ENCODE measurements around the gene KCNV2. TPM values are rescaled to one million over a fixed set of nuclear protein-coding genes. Genes with fewer than 3 reads are reported as not detected.

The KCNV2 gene
- total RNA-seq, 1 experiment from 2014 or later: not detected

GRCh38 chr9:2718001-2718697 is 839 bp downstream of the KCNV2 start:
- DNase-seq (ENCODE audit: low spot score): no peak
- in situ Hi-C loops (cut with HindIII; ENCODE audit: low sequenced_read_pairs): no loop called here

DNA sequence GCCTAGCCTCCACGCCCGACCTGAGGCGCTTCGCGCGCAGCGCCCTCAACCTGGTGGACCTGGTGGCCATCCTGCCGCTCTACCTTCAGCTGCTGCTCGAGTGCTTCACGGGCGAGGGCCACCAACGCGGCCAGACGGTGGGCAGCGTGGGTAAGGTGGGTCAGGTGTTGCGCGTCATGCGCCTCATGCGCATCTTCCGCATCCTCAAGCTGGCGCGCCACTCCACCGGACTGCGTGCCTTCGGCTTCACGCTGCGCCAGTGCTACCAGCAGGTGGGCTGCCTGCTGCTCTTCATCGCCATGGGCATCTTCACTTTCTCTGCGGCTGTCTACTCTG is 1.4 kb downstream of the KCNV2 start:
- no peak for DNase-seq (ENCODE audit: low spot score)
- in situ Hi-C loops (cut with HindIII; ENCODE audit: low sequenced_read_pairs): no loop called here

GRCh38 chr9:2720179-2720654 is 2.9 kb downstream of the KCNV2 start:
- in situ Hi-C loops (cut with HindIII; ENCODE audit: low sequenced_read_pairs): no loop called here

DNA sequence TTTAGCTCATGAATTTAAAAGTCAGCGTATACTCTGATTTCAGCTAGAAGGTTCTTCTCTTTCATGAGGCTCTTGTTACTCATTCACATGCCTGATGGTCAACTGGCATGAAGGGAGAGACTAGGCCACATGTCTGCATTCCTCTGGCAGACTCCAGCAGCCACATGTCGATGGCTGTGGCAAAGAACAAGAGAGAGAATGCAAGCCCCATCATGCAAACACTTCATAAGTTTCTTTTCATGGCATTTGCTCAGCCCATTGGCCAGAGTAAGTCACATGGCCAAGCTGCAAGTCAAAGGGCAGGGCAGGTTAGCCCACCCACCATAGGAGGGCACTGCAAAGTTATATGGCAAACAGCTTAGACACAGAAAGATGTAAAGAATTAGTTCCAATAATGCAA is 5.4 kb downstream of the KCNV2 start:
- no peak for DNase-seq (ENCODE audit: low spot score)
- in situ Hi-C loops (cut with HindIII; ENCODE audit: low sequenced_read_pairs): no loop called here

More at GRCh38 chr9:2720179-2720654, 2.9 kb downstream of the KCNV2 start:
- DNase-seq (ENCODE audit: low spot score): no peak

DNA sequence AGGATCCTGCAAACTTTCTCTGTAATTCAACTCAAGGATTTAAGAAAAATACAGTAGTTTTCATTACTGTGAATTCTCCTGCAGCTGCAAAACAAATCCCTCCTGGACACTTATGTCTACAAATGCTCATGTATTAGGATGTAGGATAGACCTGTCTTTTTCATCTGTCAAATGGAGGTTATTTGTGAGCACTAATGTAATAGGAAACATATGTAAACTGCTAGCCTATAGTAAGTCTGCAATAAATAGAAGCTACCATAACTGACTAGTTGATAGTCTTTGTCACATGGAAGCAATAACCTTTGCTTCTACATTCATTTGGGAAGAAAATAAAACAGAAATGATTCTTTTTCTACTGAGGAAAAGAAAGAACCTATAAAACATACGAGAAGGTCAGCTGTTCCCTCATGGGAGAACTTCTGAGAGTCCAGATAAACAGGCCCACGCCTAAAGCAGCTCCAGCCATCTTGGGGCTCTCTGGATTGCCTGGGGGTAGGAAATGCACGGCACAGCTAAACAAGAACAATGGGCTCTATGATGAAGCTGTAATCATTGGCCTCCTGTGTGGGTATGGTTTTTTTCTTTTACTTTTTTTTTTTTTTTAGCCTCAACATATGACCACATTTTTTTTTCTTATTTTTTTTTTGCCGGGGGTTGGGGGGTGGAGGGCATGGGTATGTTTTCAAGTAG is 6.2 kb downstream of the KCNV2 start:
- DNase-seq (ENCODE audit: low spot score): no peak
- in situ Hi-C loops (cut with HindIII; ENCODE audit: low sequenced_read_pairs): no loop called here

- no peak for DNase-seq (ENCODE audit: low spot score)
- in situ Hi-C loops (cut with HindIII; ENCODE audit: low sequenced_read_pairs): no loop called here
Measured at GRCh38 chr9:2725126-2725525, 7.8 kb downstream of the KCNV2 start.

GRCh38 chr9:2725898-2726649 is 8.8 kb downstream of the KCNV2 start:
- in situ Hi-C loops (cut with HindIII; ENCODE audit: low sequenced_read_pairs): no loop called here
- no peak for DNase-seq (ENCODE audit: low spot score)

GRCh38 chr9:2726650-2727340 is 9.5 kb downstream of the KCNV2 start:
- in situ Hi-C loops (cut with HindIII; ENCODE audit: low sequenced_read_pairs): no loop called here
- DNase-seq (ENCODE audit: low spot score): no peak

GRCh38 chr9:2727374-2727773 is 10.1 kb downstream of the KCNV2 start:
- in situ Hi-C loops (cut with HindIII; ENCODE audit: low sequenced_read_pairs): no loop called here
- DNase-seq (ENCODE audit: low spot score): no peak

GRCh38 chr9:2727966-2728613 is 10.8 kb downstream of the KCNV2 start:
- DNase-seq (ENCODE audit: low spot score): peak; percentile 77
- in situ Hi-C loops (cut with HindIII; ENCODE audit: low sequenced_read_pairs): no loop called here

DNA sequence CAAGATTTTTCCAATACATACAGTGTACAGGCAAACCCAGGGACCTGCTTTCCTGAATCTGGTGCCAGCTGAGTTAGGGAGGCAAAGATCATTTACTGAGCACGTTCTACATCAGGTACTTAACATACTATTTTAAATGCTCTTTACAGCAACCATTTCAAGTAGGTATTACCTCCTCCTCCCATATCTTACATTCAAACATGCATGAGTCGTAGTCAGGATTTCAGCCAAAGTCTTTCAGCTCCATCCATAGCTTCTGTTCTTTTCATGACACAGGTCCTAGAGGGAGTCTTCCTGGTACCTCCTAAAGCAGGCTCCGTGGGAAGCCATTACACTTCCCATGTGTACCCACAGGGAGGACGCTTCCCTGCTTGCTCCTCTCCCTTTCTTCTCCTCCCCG is 11.7 kb downstream of the KCNV2 start:
- no peak for DNase-seq (ENCODE audit: low spot score)
- in situ Hi-C loops (cut with HindIII; ENCODE audit: low sequenced_read_pairs): no loop called here

- in situ Hi-C loops (cut with HindIII; ENCODE audit: low sequenced_read_pairs): no loop called here
- no peak for DNase-seq (ENCODE audit: low spot score)
Measured at GRCh38 chr9:2729721-2730120, 12.4 kb downstream of the KCNV2 start.

- in situ Hi-C loops (cut with HindIII; ENCODE audit: low sequenced_read_pairs): no loop called here
- no peak for DNase-seq (ENCODE audit: low spot score)
Measured at GRCh38 chr9:2730971-2731370, 13.7 kb downstream of the KCNV2 start.

GRCh38 chr9:2732492-2732891 is 15.2 kb downstream of the KCNV2 start:
- DNase-seq (ENCODE audit: low spot score): no peak
- in situ Hi-C loops (cut with HindIII; ENCODE audit: low sequenced_read_pairs): no loop called here

DNA sequence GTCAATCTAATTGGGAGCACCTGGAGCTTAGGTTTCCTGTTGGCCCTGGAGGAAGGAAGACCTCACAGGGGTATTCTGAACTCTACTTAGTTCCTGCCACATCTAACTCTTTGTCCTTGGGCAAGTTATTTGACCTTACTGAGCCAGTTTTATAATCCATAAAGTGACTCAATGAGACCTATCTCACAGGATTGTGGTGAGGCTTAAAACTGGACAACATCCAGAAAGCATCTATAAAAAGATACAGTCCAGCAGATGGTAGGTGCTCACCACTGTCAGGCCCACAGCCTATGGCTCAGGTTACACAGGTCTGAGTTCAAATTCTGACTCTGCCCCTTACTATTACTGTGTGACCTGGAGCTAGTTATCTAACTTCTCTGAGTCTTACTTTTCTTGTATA is 23.3 kb downstream of the KCNV2 start:
- in situ Hi-C loops (cut with HindIII; ENCODE audit: low sequenced_read_pairs): no loop called here

GRCh38 chr9:2741441-2742158 is 24.3 kb downstream of the KCNV2 start:
- in situ Hi-C loops (cut with HindIII; ENCODE audit: low sequenced_read_pairs): no loop called here
- DNase-seq (ENCODE audit: low spot score): no peak

More for the DNA sequence above, 23.3 kb downstream of the KCNV2 start:
- DNase-seq (ENCODE audit: low spot score): no peak

- DNase-seq (ENCODE audit: low spot score): no peak
- in situ Hi-C loops (cut with HindIII; ENCODE audit: low sequenced_read_pairs): no loop called here
Measured at GRCh38 chr9:2742214-2742613, 24.9 kb downstream of the KCNV2 start.

- DNase-seq (ENCODE audit: low spot score): no peak
- in situ Hi-C loops (cut with HindIII; ENCODE audit: low sequenced_read_pairs): no loop called here
Measured at GRCh38 chr9:2743937-2744529, 26.7 kb downstream of the KCNV2 start.
